GM19193 (cell line): ENCODE measurements around the gene ENO2.

ENCODE experiments used
- POLR2A ChIP-seq: IDR thresholded peaks from 4 replicates; pipeline ENCODE4 v1.6.1; 2011; ENCODE audit not compliant: insufficient read depth, insufficient read length; ENCODE audit errors: extremely low read depth

The ENO2 gene

DNA sequence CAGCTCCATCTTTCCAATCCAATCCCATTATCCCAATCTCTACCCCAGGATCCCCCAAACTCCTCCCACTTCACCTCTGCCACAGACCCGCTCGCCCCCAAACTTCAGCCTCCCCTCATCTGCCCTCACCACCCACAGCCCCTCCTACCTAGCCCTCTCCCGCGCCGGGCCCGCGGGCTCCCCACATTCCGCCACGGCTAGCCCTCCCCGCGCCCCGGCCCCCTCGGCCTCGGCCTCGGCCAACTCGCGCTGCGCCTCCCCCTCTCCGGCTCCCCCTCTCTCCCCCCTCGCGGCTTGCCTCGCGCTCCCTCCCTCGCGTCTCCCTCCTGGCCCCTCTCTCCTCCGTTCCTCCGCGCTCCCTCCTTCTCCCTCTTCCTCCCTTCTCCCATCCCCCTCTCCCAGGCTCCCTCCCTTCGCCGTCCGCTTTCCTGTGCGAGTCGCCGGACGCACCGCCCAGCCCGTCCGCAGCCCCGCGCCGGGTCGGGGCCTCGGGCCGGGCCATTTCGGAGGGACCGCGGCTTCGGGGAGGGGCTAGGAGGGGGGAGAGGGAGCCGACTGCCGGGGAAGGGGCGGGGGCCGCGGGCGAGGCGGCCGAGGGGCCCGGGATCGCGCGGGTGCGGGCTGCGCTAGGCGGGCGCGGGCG is 13.1 kb downstream of the ENO2 start, which contains the start of gene ATN1:
Gene ATN1 (plus strand): TSS at position 581 of the 643 bp plus-strand sequence. CDS start 6,043 bp downstream, outside the sequence.
- TF ChIP-seq POLR2A: peak; percentile 48

DNA sequence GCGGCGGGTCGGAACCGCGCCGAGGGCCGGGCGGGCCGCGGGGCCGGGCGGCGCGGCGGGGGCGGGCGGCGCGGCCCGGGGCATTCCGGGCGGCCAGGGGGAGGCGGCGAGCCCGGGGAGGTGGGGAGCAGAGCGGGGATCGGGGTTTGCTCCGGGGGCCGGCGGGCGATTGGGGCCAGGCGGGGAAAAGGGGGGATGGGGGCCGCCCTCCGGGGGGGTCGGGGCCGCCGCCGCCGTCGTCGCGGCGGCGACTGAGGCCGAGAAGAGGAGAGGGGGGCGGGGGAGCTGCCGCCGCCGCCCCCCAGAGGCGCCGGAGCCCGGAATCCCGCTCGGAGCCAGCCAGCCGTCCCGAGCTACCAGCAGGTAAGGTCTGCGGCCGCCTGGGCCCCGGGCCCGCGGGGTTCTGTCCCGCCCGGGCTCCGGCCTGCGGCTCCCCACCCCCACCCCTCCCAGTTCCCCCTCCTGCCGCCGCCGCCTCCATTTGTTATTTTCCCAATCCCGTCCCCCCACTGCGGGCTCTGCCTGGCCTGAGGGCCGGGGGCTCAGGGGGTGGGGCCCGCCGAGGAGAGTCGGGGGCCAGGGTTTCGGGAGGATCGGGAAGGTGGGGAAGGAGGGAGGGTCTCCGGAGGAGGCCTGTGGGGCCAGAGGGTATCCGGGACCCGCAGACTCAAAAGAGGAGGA is 13.8 kb downstream of the ENO2 start:
- TF ChIP-seq POLR2A: no peak

GRCh38 chr12:6928703-6929407 is 14.5 kb downstream of the ENO2 start:
- TF ChIP-seq POLR2A: no peak

DNA sequence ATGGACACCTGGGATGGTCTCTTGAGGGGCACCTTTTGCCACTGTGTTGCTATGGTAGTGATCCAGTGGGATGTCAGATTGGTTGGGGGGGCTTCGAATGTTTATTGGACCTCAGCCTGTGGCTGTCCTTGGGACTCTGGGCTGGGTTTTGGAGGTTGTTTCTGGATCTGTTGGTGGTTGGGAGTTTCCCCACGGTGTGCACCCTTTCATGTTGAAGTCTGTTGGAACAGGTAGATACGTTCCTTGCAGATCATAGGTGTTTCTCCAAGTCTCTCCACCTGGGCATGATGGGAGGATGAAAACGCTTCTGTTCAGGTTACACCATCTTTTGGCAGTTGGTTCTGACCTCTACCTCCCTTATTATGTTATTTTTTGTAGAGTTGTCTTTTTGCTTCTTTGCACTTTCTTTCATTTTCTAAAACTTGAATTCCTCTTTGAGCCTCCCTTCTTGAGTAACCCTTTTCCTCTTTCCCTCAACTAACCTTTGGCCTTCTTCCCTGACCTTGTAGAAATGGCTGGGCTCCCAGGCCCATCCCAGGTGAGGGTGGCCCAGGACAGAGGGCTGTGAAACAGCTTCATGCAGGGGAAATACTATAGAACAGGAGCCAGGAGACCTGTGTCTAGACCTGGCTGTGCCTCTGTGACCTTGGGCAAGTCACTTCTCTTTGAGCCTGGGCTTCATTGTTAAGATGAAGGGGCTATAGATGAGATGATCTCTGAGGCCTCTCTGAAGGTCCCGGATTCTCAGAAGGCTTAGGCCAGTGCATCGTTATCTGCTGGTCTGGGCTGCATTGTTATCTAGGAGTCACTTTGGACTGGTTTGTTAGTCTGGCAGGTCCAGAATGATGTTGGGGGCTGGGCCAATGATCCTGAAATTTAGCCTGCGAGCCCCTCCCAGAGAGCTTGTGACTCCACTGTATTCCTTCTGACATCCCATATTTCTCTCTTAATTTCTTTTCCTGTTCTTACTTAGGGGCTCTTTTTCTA is 15.4 kb downstream of the ENO2 start:
- TF ChIP-seq POLR2A: no peak

DNA sequence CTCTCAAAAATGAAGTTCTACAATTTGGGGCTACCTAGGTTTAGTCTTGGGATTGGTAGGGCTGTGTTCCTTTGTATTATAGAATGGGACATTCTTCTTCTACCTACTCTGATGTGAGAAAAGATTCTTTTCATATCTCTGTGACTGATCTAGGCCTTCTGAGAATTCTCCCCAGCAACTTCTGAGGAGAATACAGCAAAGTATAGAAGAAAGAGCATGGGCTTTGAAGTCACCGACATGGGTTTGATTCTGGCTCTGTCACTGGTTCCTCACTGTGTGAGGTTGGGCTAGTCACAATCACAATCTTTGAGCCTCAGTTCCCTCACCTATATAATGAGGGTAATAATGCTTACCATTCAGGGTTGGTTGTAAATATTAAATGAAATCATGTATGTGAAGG is 18.4 kb downstream of the ENO2 start:
- no peak for TF ChIP-seq POLR2A

GRCh38 chr12:6934110-6934509 is 19.7 kb downstream of the ENO2 start:
- TF ChIP-seq POLR2A: no peak

- TF ChIP-seq POLR2A: peak; percentile 11
These were observed 21.2 kb downstream of the ENO2 start for GRCh38 chr12:6935371-6936193.

- no peak for TF ChIP-seq POLR2A
These were observed 21.8 kb downstream of the ENO2 start for GRCh38 chr12:6936194-6936635.

DNA sequence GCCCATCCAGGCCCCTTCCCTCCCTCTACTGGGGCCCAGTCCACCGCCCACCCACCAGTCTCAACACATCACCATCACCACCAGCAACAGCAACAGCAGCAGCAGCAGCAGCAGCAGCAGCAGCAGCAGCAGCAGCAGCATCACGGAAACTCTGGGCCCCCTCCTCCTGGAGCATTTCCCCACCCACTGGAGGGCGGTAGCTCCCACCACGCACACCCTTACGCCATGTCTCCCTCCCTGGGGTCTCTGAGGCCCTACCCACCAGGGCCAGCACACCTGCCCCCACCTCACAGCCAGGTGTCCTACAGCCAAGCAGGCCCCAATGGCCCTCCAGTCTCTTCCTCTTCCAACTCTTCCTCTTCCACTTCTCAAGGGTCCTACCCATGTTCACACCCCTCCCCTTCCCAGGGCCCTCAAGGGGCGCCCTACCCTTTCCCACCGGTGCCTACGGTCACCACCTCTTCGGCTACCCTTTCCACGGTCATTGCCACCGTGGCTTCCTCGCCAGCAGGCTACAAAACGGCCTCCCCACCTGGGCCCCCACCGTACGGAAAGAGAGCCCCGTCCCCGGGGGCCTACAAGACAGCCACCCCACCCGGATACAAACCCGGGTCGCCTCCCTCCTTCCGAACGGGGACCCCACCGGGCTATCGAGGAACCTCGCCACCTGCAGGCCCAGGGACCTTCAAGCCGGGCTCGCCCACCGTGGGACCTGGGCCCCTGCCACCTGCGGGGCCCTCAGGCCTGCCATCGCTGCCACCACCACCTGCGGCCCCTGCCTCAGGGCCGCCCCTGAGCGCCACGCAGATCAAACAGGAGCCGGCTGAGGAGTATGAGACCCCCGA is 22.5 kb downstream of the ENO2 start:
- TF ChIP-seq POLR2A: peak; percentile 38

- peak; percentile 90 for TF ChIP-seq POLR2A
These were observed 23.3 kb downstream of the ENO2 start for GRCh38 chr12:6937481-6938352.

DNA sequence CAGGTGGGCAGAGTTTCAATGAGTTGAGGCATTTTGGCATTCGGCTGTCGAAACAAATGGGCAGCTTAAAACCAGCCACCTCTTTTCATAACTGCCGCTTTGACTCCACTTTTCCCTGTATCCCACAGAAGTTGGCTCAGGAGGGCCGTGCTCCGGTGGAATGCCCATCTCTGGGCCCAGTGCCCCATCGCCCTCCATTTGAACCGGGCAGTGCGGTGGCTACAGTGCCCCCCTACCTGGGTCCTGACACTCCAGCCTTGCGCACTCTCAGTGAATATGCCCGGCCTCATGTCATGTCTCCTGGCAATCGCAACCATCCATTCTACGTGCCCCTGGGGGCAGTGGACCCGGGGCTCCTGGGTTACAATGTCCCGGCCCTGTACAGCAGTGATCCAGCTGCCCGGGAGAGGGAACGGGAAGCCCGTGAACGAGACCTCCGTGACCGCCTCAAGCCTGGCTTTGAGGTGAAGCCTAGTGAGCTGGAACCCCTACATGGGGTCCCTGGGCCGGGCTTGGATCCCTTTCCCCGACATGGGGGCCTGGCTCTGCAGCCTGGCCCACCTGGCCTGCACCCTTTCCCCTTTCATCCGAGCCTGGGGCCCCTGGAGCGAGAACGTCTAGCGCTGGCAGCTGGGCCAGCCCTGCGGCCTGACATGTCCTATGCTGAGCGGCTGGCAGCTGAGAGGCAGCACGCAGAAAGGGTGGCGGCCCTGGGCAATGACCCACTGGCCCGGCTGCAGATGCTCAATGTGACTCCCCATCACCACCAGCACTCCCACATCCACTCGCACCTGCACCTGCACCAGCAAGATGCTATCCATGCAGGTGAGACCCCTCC is 24.2 kb downstream of the ENO2 start:
- no peak for TF ChIP-seq POLR2A
